ENCODE measurements around the gene CAMSAP2.
"Not testable (repeated sequence)": the region's sequence is repeated elsewhere in the genome, so short reads cannot be mapped to it uniquely, and the experiment has no call there.

CAMSAP2 gene

GRCh38 chr1:200784576-200784975 lies 45.9 kb downstream of the CAMSAP2 start:
- ChIA-PET CTCF (no interaction called here), POLR2A (no interaction called here)
- no peak for TF ChIP-seq CTCF (IDR thresholded peaks at IDR 0.05; ENCODE audit: insufficient read depth, low read length, missing control alignments)
- no peak for DNase-seq (ENCODE audit: low read depth, low spot score)
- no peak overlapping the region for H3K4me3 ChIP-seq (ENCODE audit: low read depth, low read length)

- POLR2A ChIA-PET: no interaction called here
- CTCF ChIA-PET: interaction anchor here (0.9 to 1.6 kb wide), 4 partner anchors 14 to 52 kb away, joined by 3 to 15 read pairs (median 4); no protein-coding TSS in a partner anchor
- H3K4me3 ChIP-seq (ENCODE audit: low read depth, low read length): no peak overlapping the region
- DNase-seq (ENCODE audit: low read depth, low spot score): no peak
- TF ChIP-seq CTCF (IDR thresholded peaks at IDR 0.05; ENCODE audit: insufficient read depth, low read length, missing control alignments): no peak
These were observed 48.1 kb downstream of the CAMSAP2 start for GRCh38 chr1:200786788-200787187.

- no peak for TF ChIP-seq CTCF (IDR thresholded peaks at IDR 0.05; ENCODE audit: insufficient read depth, low read length, missing control alignments)
- CTCF ChIA-PET: interaction anchor here (6.5 kb wide), 1 partner anchor 14 kb away, joined by 66 read pairs; no protein-coding TSS in a partner anchor
- H3K4me3 ChIP-seq (ENCODE audit: low read depth, low read length): no peak overlapping the region
- POLR2A ChIA-PET: no interaction called here
- DNase-seq (ENCODE audit: low read depth, low spot score): no peak
These were observed 49.2 kb downstream of the CAMSAP2 start for GRCh38 chr1:200787896-200788387.

- CTCF ChIA-PET: interaction anchor here (1.0 to 6.5 kb wide), 4 partner anchors 10 to 232 kb away, joined by 3 to 66 read pairs (median 3); no protein-coding TSS in a partner anchor
- H3K4me3 ChIP-seq (ENCODE audit: low read depth, low read length); POLR2A ChIA-PET; DNase-seq (ENCODE audit: low read depth, low spot score): not testable (repeated sequence)
These were observed 52.3 kb downstream of the CAMSAP2 start for GRCh38 chr1:200791012-200791411.

- H3K4me3 ChIP-seq (ENCODE audit: low read depth, low read length): no peak overlapping the region
- TF ChIP-seq CTCF (IDR thresholded peaks at IDR 0.05; ENCODE audit: insufficient read depth, low read length, missing control alignments): no peak
- CTCF ChIA-PET: interaction anchor here (0.8 to 6.5 kb wide), 3 partner anchors 9 to 172 kb away, joined by 3 to 66 read pairs (median 4); no protein-coding TSS in a partner anchor
- DNase-seq (ENCODE audit: low read depth, low spot score): no peak
- POLR2A ChIA-PET: no interaction called here
These were observed 55.0 kb downstream of the CAMSAP2 start for GRCh38 chr1:200793677-200794076.

- ChIA-PET CTCF (interaction anchor here (0.8 to 6.5 kb wide), 3 partner anchors 8 to 172 kb away, joined by 3 to 66 read pairs (median 6); no protein-coding TSS in a partner anchor), POLR2A (interaction anchor here (0.6 kb wide), 1 partner anchor 19 kb away, joined by 3 read pairs; no protein-coding TSS in a partner anchor)
- no peak for TF ChIP-seq CTCF (IDR thresholded peaks at IDR 0.05; ENCODE audit: insufficient read depth, low read length, missing control alignments)
- no peak for DNase-seq (ENCODE audit: low read depth, low spot score)
- no peak overlapping the region for H3K4me3 ChIP-seq (ENCODE audit: low read depth, low read length)
These were observed 55.9 kb downstream of the CAMSAP2 start for GRCh38 chr1:200794506-200795065.

Measured in AG04449 (cell line).